Gastrocnemius medialis (tissue), 4 donors: ENCODE measurements around the gene GABBR2. TPM values are rescaled to one million over a fixed set of nuclear protein-coding genes. Genes with fewer than 3 reads are reported as not detected.

Source experiments
- ATAC-seq, 2 donors: fragments of 150-250 bp; one replicate each; pipeline ENCODE4 v1.9.1; 2016
- DNase-seq, 2 donors: peaks; one replicate each; pipeline ENCODE4 v3.0.0-alpha.2; 2019
- H3K27ac ChIP-seq, 4 donors: fragments of 200-600 bp; sonication (generic); 1 replicate in 1 of 4; 2 replicates in 3 of 4; pipeline ENCODE4 v1.5.1; 2016 to 2018; ENCODE audit warnings: mild to moderate bottlenecking in 2 of 4, moderate library complexity in 1 of 4
- H3K27me3 ChIP-seq, 3 donors: fragments of 200-600 bp; sonication (generic) in 2 of 3; 1 replicate in 1 of 3; 2 replicates in 2 of 3; pipeline versions ENCODE4 v1.5.1 to v1.6.0; 2016 to 2019; ENCODE audit warnings: mild to moderate bottlenecking in 1 of 3, moderate library complexity in 1 of 3
- H3K36me3 ChIP-seq, 2 donors: fragments of 200-600 bp; sonication (generic) in 1 of 2; one replicate each; pipeline ENCODE4 v1.5.1; 2017 to 2018
- H3K4me1 ChIP-seq, 2 donors: fragments of 200-600 bp; sonication (generic) in 1 of 2; one replicate each; pipeline ENCODE4 v1.5.1; 2016 to 2017; ENCODE audit warnings: mild to moderate bottlenecking in 2 of 2
- H3K4me3 ChIP-seq, 4 donors: fragments of 200-600 bp; sonication (generic) in 3 of 4; 1 replicate in 1 of 4; 2 replicates in 3 of 4; pipeline ENCODE4 v1.5.1; 2016 to 2019; ENCODE audit warnings: mild to moderate bottlenecking in 2 of 4
- H3K9me3 ChIP-seq, 3 donors: fragments of 200-600 bp; sonication (generic) in 2 of 3; 1 replicate in 1 of 3; 2 replicates in 2 of 3; pipeline ENCODE4 v1.5.1; 2016 to 2019
- POLR2A ChIP-seq, 2 donors: fragments of 450-650 bp; IDR thresholded peaks; one replicate each; pipeline ENCODE4 v1.6.1; 2017; ENCODE audit warnings: antibody characterized with exemption in 2 of 2, mild to moderate bottlenecking in 2 of 2, moderate library complexity in 2 of 2
- in situ Hi-C, 4 donors: fragments of 200-750 bp; cut with MboI; loops; one replicate each; pipeline versions ENCODE4 v1.15.0 to v1.8.0; 2017; ENCODE audit warnings: low sequenced_read_pairs in 4 of 4
- intact Hi-C: fragments of 100-400 bp; cut with DNase I; formaldehyde crosslinking; loops from one replicate; pipeline ENCODE4 v1.15.1; 2023; ENCODE audit warnings: low total_unique reads
- total RNA-seq, 4 donors: library from RNA; depleted of rRNA; stranded (reverse); fragments of >200 nt; gene quantifications; one replicate each; pipeline versions ENCODE4 v1.1.0 to v1.2.3, GENCODE V29; 2016
- TF ChIP-seq, protein P1 (sequence below), 5 experiments: fragments of 450-650 bp in 3 of 5; fragments of 200-600 bp in 2 of 5; sonication (generic) in 2 of 5; IDR thresholded peaks in 4 of 5; conservative IDR thresholded peaks in 1 of 5; 1 replicate in 4 of 5; 2 replicates in 1 of 5; pipeline ENCODE4 v1.5.1; 2016 to 2019; ENCODE audit warnings: antibody characterized with exemption in 5 of 5, mild to moderate bottlenecking in 3 of 5, moderate library complexity in 3 of 5

The GABBR2 gene
- total RNA-seq, 4 donors from 2014 or later, result 0.46 to 0.80 TPM; not detected in 2

DNA sequence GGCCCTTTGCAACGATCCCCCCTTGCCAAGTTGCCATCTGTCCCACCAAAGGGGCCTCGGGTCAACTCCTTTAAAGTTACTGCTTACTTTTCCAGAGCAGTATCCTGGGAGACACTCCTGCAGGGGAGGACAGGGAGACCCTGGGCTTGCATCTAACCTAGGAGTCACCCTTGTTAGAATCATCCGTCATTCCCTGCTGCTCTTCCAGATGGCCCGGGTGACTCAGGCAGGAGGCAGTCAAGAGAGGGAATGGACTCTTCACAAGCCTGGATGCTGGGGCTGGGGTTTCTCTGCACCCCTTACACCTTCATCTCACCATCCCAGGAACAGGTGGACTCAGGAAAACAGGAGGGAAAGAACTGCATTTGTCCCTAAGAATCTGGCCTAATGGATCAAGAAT, 175.6 kb downstream of the GABBR2 start:
- no peaks in the 10 kb centered on the region for H3K36me3 ChIP-seq
- H3K4me1 ChIP-seq, result no peaks in the 10 kb centered on the region
- ATAC-seq (no peak), DNase-seq (no peak)
- no peak for TF ChIP-seq POLR2A (IDR thresholded peaks at IDR 0.05)
- TF ChIP-seq, protein P1, sequence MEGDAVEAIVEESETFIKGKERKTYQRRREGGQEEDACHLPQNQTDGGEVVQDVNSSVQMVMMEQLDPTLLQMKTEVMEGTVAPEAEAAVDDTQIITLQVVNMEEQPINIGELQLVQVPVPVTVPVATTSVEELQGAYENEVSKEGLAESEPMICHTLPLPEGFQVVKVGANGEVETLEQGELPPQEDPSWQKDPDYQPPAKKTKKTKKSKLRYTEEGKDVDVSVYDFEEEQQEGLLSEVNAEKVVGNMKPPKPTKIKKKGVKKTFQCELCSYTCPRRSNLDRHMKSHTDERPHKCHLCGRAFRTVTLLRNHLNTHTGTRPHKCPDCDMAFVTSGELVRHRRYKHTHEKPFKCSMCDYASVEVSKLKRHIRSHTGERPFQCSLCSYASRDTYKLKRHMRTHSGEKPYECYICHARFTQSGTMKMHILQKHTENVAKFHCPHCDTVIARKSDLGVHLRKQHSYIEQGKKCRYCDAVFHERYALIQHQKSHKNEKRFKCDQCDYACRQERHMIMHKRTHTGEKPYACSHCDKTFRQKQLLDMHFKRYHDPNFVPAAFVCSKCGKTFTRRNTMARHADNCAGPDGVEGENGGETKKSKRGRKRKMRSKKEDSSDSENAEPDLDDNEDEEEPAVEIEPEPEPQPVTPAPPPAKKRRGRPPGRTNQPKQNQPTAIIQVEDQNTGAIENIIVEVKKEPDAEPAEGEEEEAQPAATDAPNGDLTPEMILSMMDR (IDR thresholded peaks at IDR 0.05 in 4 of 5, conservative IDR thresholded peaks at IDR 0.05 in 1 of 5), result no peak
- in situ Hi-C loops, result no loop called here
- intact Hi-C loops, result no loop called here
- H3K9me3 ChIP-seq, result no peaks in the 10 kb centered on the region
- no peak overlapping the region for H3K4me3 ChIP-seq
- no peak overlapping the region for H3K27ac ChIP-seq
- no peaks in the 10 kb centered on the region for H3K27me3 ChIP-seq

DNA sequence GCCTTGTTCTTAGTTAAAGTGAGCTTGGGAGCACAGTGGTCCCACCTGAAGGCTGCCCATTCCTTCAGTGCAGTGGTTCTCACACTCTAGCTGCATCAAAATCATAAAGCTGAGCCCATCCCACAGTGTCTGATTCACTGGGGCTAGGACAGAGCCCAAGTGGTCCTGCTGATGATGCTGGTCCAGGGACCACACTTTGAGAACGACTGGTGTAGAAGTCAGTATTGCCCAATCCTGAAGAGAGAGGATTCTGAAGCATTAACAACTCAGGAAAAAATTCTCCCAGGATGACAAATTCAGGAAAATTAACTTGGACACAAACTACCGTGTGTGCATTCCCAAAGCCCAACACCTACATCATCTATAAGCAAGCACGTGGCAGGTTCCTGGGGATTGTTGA, 176.2 kb downstream of the GABBR2 start:
- Histone ChIP-seq H3K9me3 (no peaks in the 10 kb centered on the region), H3K27me3 (no peaks in the 10 kb centered on the region), H3K4me1 (no peaks in the 10 kb centered on the region), H3K4me3 (no peak overlapping the region), H3K36me3 (no peaks in the 10 kb centered on the region), H3K27ac (no peak overlapping the region)
- in situ Hi-C loops (no loop called here), intact Hi-C loops (no loop called here)
- TF ChIP-seq POLR2A (IDR thresholded peaks at IDR 0.05), result no peak
- TF ChIP-seq, protein P1 (IDR thresholded peaks at IDR 0.05 in 4 of 5, conservative IDR thresholded peaks at IDR 0.05 in 1 of 5), result no peak
- ATAC-seq (no peak), DNase-seq (no peak)

DNA sequence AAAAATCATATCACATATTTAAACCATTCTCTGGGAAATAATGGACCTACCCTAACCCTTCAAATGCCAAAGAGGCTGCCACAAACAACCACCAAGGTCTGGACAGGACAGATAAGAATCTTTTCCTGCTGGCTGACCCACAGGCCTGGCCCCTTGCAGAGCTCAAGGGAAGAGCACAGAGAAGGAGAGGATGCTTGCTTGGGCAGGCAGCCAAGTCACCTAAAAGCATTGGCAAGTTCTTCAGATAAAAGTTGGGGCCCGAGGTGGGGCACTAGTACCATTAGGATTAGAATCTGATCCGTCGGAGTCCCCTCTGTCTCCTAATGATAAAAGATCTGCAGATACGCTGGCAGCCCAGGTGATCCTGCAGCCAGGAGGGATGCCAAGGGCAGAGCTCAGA, 176.6 kb downstream of the GABBR2 start:
- no peak for DNase-seq
- Histone ChIP-seq H3K36me3 (no peaks in the 10 kb centered on the region), H3K27me3 (no peaks in the 10 kb centered on the region), H3K9me3 (no peaks in the 10 kb centered on the region), H3K27ac (no peak overlapping the region), H3K4me1 (no peaks in the 10 kb centered on the region), H3K4me3 (no peak overlapping the region)
- in situ Hi-C loops (no loop called here), intact Hi-C loops (no loop called here)
- ATAC-seq, result no peak
- no peak for TF ChIP-seq POLR2A (IDR thresholded peaks at IDR 0.05)
- TF ChIP-seq, protein P1 (IDR thresholded peaks at IDR 0.05 in 4 of 5, conservative IDR thresholded peaks at IDR 0.05 in 1 of 5), result no peak

DNA sequence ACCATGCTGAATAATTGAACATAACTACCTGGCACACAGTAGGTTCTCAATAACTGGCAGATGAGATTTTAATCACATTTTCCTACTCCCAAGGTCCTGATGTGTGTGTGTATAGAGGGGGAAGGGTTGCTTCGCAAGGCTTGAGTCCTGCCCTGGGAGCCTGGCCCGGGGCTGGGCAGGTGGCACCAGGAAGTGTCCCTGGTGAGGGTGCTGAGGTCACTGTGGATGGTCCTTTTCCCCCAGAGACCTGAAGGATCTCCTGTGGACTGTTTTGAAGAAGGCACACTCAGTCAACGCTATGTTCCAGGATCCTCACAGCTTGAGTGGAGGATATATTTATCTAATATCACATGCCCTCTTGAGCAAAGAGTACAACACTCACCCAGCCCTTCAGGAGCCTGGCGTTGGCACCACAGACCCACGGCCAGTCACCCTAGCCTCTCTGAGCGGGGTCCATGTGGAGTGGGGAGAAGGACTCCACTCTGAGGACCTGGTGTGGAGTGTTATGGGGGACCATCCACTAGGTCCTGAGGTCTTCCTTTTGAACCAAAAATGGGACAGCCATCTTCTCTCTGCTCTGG, 177.8 kb downstream of the GABBR2 start:
- H3K27me3 ChIP-seq, result no peaks in the 10 kb centered on the region
- H3K9me3 ChIP-seq, result no peaks in the 10 kb centered on the region
- intact Hi-C loops (no loop called here), in situ Hi-C loops (no loop called here)
- TF ChIP-seq, protein P1 (IDR thresholded peaks at IDR 0.05 in 4 of 5, conservative IDR thresholded peaks at IDR 0.05 in 1 of 5), result no peak
- TF ChIP-seq POLR2A (IDR thresholded peaks at IDR 0.05), result no peak
- ATAC-seq (no peak), DNase-seq (no peak)
- no peak overlapping the region for H3K27ac ChIP-seq
- H3K36me3 ChIP-seq, result no peaks in the 10 kb centered on the region
- no peak overlapping the region for H3K4me3 ChIP-seq
- no peaks in the 10 kb centered on the region for H3K4me1 ChIP-seq

DNA sequence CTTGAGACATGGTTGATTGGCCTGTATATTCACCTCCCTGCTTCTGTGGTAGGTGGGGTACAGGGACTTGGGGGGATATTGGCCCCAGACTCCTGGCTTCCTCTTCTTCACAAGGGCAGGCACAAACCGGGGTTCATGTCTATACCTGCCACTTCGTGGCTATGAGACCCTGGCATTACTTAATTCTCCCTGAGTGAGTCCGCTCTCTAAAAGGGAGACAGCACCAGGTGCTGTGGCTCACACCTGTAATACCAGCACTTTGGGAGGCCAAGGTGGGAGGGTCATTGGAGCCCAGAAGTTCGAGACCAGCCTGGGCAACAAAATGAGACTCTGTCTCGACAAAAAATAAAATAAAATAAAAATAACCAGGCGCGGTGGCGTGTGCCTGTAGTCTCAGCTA, 178.5 kb downstream of the GABBR2 start:
- no peak for ATAC-seq
- no peaks in the 10 kb centered on the region for H3K36me3 ChIP-seq
- H3K4me1 ChIP-seq, result no peaks in the 10 kb centered on the region
- H3K27ac ChIP-seq, result no peak overlapping the region
- DNase-seq, result no peak
- TF ChIP-seq POLR2A (IDR thresholded peaks at IDR 0.05), result no peak
- TF ChIP-seq, protein P1 (IDR thresholded peaks at IDR 0.05 in 4 of 5, conservative IDR thresholded peaks at IDR 0.05 in 1 of 5), result no peak
- no peaks in the 10 kb centered on the region for H3K9me3 ChIP-seq
- intact Hi-C loops, result no loop called here
- in situ Hi-C loops, result no loop called here
- H3K27me3 ChIP-seq, result no peaks in the 10 kb centered on the region
- H3K4me3 ChIP-seq, result no peak overlapping the region
